Measurements from ENCODE around the gene DUS1L.

DUS1L gene

GRCh38 chr17:82076785-82077591 lies 11.4 kb upstream of the DUS1L start:
- TF ChIP-seq CTCF (IDR thresholded peaks at IDR 0.05; ENCODE audit: low read depth, low read length), result no peak
- H3K27me3 ChIP-seq (ENCODE audit: insufficient read depth, low read depth, severe bottlenecking), result no peaks in the 10 kb centered on the region
- peaks cover 54% of the 10 kb centered on the region for H3K36me3 ChIP-seq
- no peak overlapping the region for H3K4me3 ChIP-seq (ENCODE audit: low read depth, low read length)
- DNase-seq, result no peak
- no peaks in the 10 kb centered on the region for H3K9me3 ChIP-seq (ENCODE audit: severe bottlenecking)
- no peak overlapping the region for H3K27ac ChIP-seq

GRCh38 chr17:82076018-82076784 lies 10.6 kb upstream of the DUS1L start:
- no peaks in the 10 kb centered on the region for H3K27me3 ChIP-seq (ENCODE audit: insufficient read depth, low read depth, severe bottlenecking)
- peaks cover 48% of the 10 kb centered on the region for H3K36me3 ChIP-seq
- no peak for DNase-seq
- no peak overlapping the region for H3K4me3 ChIP-seq (ENCODE audit: low read depth, low read length)
- H3K27ac ChIP-seq, result no peak overlapping the region; the same call in 1 of the 2 replicates
- TF ChIP-seq CTCF (IDR thresholded peaks at IDR 0.05; ENCODE audit: low read depth, low read length), result no peak
- H3K9me3 ChIP-seq (ENCODE audit: severe bottlenecking), result no peaks in the 10 kb centered on the region

GRCh38 chr17:82073446-82073845 lies 7.8 kb upstream of the DUS1L start:
- no peak overlapping the region for H3K4me3 ChIP-seq (ENCODE audit: low read depth, low read length)
- H3K27ac ChIP-seq, result no peak overlapping the region
- TF ChIP-seq CTCF (IDR thresholded peaks at IDR 0.05; ENCODE audit: low read depth, low read length), result no peak

GRCh38 chr17:82072827-82073226 lies 7.2 kb upstream of the DUS1L start:
- no peak for DNase-seq
- TF ChIP-seq CTCF (IDR thresholded peaks at IDR 0.05; ENCODE audit: low read depth, low read length), result no peak
- Histone ChIP-seq H3K4me3 (ENCODE audit: low read depth, low read length) (no peak overlapping the region), H3K36me3 (peaks cover 16% of the 10 kb centered on the region), H3K27ac (no peak overlapping the region), H3K27me3 (ENCODE audit: insufficient read depth, low read depth, severe bottlenecking) (no peaks in the 10 kb centered on the region), H3K9me3 (ENCODE audit: severe bottlenecking) (no peaks in the 10 kb centered on the region)

More at GRCh38 chr17:82073446-82073845, 7.8 kb upstream of the DUS1L start:
- Histone ChIP-seq H3K9me3 (ENCODE audit: severe bottlenecking) (no peaks in the 10 kb centered on the region), H3K27me3 (ENCODE audit: insufficient read depth, low read depth, severe bottlenecking) (no peaks in the 10 kb centered on the region), H3K36me3 (peaks cover 23% of the 10 kb centered on the region)
- no peak for DNase-seq

- no peaks in the 10 kb centered on the region for H3K36me3 ChIP-seq
- DNase-seq, result no peak
- H3K4me3 ChIP-seq (ENCODE audit: low read depth, low read length), result no peak overlapping the region
- no peak overlapping the region for H3K27ac ChIP-seq
- peaks cover 5% of the 10 kb centered on the region for H3K9me3 ChIP-seq (ENCODE audit: severe bottlenecking)
- TF ChIP-seq CTCF (IDR thresholded peaks at IDR 0.05; ENCODE audit: low read depth, low read length), result no peak
- no peaks in the 10 kb centered on the region for H3K27me3 ChIP-seq (ENCODE audit: insufficient read depth, low read depth, severe bottlenecking)
These were observed 5.0 kb upstream of the DUS1L start for GRCh38 chr17:82070611-82071010.
